WERI-Rb-1 (cell line): ENCODE measurements around the gene WFDC2.

Experiments
- DNase-seq: peaks from one replicate; pipeline ENCODE4 v3.0.0-alpha.2; 2020
- H3K27ac ChIP-seq: fragments of 250-450 bp; sonication (Bioruptor Pico); 2 replicates; pipeline ENCODE4 v1.5.1; 2020; ENCODE audit warnings: mild to moderate bottlenecking, moderate library complexity
- H3K27me3 ChIP-seq: fragments of 250-450 bp; sonication (Bioruptor Pico); 2 replicates; pipeline ENCODE4 v1.5.1; 2021; ENCODE audit warnings: mild to moderate bottlenecking, low read depth, moderate library complexity; ENCODE audit not compliant: insufficient read depth, severe bottlenecking
- H3K36me3 ChIP-seq: fragments of 250-450 bp; sonication (Bioruptor Pico); 2 replicates; pipeline ENCODE4 v1.5.1; 2020; ENCODE audit warnings: mild to moderate bottlenecking, moderate library complexity
- H3K4me3 ChIP-seq: 2 replicates; pipeline ENCODE4 v1.5.1; 2011; ENCODE audit warnings: low read depth, mild to moderate bottlenecking, control low read depth, low read length
- H3K9me3 ChIP-seq: fragments of 250-450 bp; sonication (Bioruptor Pico); 2 replicates; pipeline ENCODE4 v1.5.1; 2021; ENCODE audit warnings: mild to moderate bottlenecking, moderate library complexity; ENCODE audit not compliant: severe bottlenecking
- TF ChIP-seq, protein P1 (sequence below): IDR thresholded peaks from 2 replicates; pipeline ENCODE4 v1.5.1; 2011; ENCODE audit warnings: low read depth, mild to moderate bottlenecking, control low read depth, inconsistent platforms, low read length

Gene WFDC2

GRCh38 chr20:45436732-45437485 lies 32.6 kb upstream of the WFDC2 start:
- Histone ChIP-seq H3K4me3 (peak overlapping the region; percentile 57), H3K27ac (no peak overlapping the region), H3K36me3 (no peaks in the 10 kb centered on the region), H3K27me3 (no peaks in the 10 kb centered on the region), H3K9me3 (no peaks in the 10 kb centered on the region)
- DNase-seq, result peak; percentile 84
- TF ChIP-seq, protein P1, sequence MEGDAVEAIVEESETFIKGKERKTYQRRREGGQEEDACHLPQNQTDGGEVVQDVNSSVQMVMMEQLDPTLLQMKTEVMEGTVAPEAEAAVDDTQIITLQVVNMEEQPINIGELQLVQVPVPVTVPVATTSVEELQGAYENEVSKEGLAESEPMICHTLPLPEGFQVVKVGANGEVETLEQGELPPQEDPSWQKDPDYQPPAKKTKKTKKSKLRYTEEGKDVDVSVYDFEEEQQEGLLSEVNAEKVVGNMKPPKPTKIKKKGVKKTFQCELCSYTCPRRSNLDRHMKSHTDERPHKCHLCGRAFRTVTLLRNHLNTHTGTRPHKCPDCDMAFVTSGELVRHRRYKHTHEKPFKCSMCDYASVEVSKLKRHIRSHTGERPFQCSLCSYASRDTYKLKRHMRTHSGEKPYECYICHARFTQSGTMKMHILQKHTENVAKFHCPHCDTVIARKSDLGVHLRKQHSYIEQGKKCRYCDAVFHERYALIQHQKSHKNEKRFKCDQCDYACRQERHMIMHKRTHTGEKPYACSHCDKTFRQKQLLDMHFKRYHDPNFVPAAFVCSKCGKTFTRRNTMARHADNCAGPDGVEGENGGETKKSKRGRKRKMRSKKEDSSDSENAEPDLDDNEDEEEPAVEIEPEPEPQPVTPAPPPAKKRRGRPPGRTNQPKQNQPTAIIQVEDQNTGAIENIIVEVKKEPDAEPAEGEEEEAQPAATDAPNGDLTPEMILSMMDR, result peak; percentile 94

DNA sequence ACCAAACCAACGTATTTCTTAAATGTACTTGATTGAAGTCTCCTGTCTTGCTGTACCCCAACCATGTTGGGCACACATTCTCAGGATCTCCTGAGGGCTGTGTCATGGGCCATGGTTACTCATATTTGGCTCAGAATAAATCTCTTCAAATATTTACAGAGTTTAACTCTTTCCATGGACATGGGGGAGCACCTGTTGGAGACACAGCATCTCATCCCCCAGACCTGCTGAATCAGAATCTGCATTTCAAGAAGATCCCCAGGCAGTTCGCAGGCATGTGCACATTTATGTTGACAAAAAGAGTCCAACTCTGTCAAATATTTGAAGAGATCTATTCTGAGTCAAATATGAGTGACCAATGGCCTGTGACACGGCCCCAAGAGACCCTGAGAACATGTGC lies 29.1 kb upstream of the WFDC2 start:
- no peak overlapping the region for H3K27ac ChIP-seq
- no peak for DNase-seq
- H3K36me3 ChIP-seq, result no peaks in the 10 kb centered on the region
- TF ChIP-seq, protein P1, result no peak
- H3K4me3 ChIP-seq, result no peak overlapping the region
- H3K27me3 ChIP-seq, result no peaks in the 10 kb centered on the region
- H3K9me3 ChIP-seq, result no peaks in the 10 kb centered on the region

GRCh38 chr20:45440891-45441685 lies 28.5 kb upstream of the WFDC2 start:
- Histone ChIP-seq H3K27ac (no peak overlapping the region), H3K9me3 (no peaks in the 10 kb centered on the region), H3K27me3 (no peaks in the 10 kb centered on the region), H3K4me3 (no peak overlapping the region), H3K36me3 (no peaks in the 10 kb centered on the region)
- DNase-seq, result no peak
- TF ChIP-seq, protein P1, result no peak

DNA sequence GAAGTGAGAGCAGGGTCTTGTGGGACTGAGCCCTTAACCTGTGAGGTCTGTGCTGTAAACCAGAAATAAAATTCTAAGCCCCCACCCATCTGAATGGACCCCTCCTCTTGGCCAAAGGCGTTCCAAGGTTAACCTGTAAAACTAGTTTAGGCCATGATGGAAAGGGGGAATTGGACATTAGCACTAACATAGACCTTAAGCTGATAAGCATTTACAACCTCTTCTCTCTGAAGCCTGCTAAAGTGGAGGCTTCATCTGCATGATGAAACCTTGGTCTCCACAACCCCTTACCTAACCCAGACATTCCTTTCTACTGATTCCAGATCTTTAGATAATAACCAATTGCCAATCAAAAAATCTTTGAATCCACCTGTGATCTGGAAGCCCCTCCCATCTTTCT lies 27.8 kb upstream of the WFDC2 start:
- no peaks in the 10 kb centered on the region for H3K27me3 ChIP-seq
- no peak overlapping the region for H3K27ac ChIP-seq
- H3K4me3 ChIP-seq, result no peak overlapping the region
- H3K36me3 ChIP-seq, result no peaks in the 10 kb centered on the region
- no peak for DNase-seq
- TF ChIP-seq, protein P1, result no peak
- H3K9me3 ChIP-seq, result no peaks in the 10 kb centered on the region

- DNase-seq, result no peak
- no peak overlapping the region for H3K4me3 ChIP-seq
- TF ChIP-seq, protein P1, result no peak
- no peaks in the 10 kb centered on the region for H3K27me3 ChIP-seq
- no peaks in the 10 kb centered on the region for H3K36me3 ChIP-seq
- no peak overlapping the region for H3K27ac ChIP-seq
- H3K9me3 ChIP-seq, result no peaks in the 10 kb centered on the region
Measured at GRCh38 chr20:45444050-45444449, 25.5 kb upstream of the WFDC2 start.
